NCI-H2029 (cell line): ENCODE data around the gene NOL9.

Source experiments
- DNase-seq: peaks from one replicate; lab custom pipeline; 2025; lab: John Stamatoyannopoulos, UW

Gene NOL9

DNA sequence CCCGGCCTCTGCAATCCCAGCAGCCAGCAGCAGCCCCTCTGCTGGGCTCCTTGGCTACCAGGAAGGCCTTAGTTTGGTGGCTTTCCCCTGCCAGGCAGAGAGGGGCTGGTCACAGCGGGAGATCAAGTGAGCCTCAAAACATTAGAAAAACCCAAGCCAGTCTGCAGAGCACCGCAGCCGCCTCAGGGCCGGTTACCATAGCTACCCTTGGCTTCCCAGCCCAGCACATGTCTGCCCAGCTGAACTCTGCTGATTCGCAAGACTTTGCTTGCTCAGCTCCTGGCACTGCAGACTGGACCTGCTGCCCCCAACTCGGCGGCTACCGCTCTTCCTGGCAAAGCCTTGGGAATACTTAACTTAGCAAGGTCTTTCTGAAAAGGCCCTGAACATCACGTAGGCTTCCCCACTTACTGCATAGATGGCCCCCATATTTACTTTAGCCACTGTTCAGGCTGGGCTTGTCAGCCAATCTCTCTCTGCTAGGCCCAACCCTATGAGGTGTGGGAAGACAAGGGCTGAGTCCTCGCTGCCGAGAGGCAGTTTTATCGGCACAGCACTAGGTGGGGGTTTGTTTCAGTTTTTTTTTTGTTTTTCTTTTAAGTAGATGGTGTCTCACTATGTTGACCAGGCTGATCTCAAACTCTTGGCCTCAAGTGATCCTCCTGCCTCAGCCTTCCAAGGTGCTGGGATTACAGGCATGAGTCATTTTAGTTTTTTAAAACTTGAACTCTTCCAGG is 34.2 kb downstream of the NOL9 start:
- no peak for DNase-seq

DNA sequence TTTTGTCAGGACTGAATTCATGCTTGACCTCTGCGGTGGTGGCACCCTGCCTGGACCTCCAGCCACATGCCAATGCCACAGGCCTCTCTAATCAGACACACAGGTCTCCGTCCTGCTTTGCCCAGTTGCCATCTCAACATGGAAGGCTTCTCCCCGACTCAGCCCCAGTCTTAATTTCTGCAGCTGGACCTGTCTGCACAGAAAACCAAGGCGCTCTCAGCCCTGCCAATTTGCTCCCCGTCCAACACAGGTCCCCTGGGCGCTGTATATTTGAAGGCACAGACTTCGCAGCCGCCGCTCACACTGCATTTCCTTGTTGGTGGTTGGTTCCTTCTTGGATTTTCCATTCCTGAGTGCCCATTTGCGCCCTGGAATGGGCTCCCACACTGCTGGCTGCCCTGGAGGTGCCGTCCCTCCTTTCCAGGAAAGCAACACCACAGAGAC is 34.8 kb downstream of the NOL9 start:
- no peak for DNase-seq

DNA sequence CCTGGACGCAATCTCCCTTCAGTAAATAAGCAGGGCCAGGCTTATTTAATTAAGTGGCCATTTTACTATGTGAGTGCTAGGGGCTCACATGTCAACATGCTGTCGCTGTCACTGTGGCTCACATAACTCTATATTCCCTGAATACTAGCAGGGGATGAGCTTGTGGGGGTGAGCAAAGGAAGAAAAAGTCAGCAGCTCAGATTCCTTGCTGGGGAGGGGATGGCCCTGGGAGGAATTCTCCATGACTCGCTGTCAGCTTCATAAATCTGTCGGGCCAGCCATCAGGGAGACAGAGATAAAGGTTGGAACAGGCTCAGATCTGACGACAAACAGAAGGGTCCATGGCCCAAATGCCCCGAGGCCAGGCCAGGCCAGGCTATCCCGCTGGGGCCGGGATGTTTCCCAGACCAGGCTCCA is 36.9 kb downstream of the NOL9 start:
- DNase-seq = no peak

DNA sequence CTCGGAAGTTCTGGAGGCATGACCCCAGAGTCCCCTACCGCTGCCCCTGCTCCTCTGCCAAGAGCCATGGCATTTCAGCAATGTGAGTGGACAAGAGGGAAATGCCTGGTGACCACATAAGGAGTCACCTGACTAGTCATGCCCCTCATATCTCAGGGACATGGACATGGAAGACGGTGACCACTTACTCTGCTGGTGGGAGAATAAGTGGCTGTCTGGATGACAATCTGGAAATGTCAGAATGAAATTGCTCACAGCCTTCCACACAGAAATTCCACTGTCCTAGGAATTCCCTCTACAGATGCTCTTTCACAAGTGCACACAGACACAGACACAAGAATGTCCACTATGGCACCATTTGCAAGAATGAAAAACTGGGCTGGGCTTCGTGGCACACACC is 38.5 kb downstream of the NOL9 start:
- DNase-seq = no peak

DNA sequence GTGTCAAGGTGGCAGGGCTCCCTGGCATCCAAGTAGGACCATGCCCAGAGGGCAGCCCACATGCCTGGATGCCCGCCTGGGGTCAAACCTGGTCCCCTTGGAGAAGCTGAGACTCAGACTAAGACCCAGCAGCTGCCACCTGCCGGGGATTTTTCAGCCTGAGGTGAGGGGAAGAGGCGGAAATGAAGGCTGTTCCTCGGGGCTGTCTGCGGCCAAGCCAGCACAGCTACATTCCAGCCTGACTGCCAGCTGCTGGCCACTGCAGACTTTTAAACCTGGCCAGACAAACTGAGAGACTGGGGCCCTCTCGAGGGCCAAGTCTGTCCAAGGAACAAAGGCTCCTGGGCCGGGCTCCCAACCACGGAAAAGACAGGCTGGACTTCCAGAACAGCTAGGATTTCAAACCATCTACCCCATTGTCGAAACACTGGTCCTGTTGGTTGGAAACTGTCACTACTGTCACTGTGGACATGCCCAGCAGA is 41.0 kb downstream of the NOL9 start:
- DNase-seq = no peak

DNA sequence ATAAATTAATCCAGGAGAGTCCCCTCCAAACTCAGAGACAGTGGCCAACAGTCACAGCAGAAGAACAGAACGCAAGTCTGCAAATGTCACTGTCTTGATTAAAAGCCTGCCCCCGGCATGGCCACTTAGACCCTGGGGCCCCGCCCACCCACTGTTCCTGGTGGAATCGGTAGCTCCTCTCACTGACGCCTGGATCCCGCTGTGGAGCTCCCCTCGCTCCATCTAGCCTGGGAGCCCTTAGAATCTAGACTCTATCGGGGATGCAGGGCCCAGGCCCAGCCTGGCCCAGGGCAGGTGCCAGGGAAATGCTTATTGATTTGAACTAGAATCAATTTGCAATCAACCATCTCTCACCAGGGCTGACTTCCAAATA is 41.4 kb downstream of the NOL9 start:
- no peak for DNase-seq

DNA sequence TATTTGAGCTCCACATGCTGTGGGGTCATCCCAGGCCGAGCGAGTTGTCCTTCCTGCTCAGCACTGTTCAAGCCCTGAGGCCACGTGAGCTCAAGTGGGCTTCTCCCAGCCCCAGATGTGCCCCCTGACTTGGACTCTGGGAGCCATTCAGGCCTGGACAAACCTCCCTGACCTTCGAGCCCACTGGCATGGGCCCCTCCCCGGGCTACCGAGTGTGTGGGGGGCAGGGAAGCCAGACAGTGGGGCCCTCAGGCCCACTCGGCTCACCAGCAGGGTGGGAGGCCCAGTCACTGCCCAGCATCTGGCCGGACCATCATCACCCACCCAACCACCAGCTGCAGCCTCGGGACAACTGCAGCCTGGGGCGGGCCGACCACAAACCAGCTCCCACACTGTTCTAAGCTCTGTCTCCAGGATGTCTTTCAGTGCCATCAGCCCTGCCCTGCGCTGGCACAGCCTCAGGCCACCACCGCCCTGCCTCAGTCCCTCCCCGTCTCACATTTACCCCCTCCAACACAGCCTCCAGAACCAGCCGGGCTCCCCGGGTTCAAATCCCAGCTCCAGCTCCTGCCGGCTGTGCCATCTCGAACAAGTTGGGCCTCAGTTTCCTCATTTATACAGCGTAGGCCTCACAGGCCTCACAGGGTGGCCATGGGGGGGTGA is 41.9 kb downstream of the NOL9 start:
- no peak for DNase-seq

DNA sequence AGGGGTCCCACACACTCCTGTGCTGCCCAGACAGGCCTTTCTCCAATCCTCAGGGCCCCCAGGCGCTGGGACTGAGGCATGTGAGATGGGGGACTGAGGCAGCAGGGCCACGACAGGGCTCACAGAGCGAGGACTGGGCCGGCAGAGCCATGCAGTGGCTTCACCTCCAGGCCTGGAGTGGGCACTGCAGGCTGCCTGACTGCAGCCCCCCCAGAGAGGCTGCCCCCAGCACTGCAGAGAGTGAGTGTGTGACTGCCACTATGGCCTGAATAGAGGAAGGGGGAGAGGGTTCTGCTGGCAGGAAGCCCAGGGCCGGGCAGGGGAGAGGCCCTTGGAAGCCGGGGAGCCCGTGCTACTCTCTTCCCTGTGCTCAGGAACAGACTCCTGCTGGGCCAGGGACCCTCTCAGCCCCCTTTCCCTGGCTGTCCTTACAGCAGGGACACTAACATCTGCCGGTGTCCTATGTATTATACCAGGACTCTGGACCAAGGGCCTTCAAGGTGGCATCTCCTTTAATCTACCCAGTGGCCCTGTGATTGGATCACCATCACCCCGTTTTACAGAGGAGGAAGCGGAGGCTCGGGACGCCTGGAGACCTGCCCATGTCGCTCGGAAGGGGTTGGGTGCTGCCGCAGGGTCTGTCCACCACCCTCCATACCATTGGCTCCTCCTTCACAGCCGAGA is 42.6 kb downstream of the NOL9 start:
- DNase-seq = no peak

DNA sequence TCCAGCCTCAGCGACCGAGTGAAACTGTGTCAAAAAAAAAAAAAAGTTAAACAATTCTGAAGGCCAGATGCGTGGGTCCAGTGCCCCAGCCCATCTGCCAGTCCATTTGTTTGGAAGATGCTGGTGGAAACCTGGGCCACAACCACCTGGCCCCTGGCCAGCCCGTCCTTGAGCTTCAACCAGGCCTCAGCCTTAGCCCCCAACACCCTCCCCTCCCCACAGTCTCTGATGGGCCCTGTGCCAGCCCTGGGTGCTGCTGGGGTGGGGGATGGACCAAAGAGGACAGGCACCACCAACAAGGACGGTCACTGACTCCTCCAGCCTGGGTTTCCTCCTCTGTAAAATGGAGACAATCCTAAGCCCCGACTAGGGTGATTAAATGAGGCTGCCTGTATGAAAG is 43.3 kb downstream of the NOL9 start:
- DNase-seq = no peak

DNA sequence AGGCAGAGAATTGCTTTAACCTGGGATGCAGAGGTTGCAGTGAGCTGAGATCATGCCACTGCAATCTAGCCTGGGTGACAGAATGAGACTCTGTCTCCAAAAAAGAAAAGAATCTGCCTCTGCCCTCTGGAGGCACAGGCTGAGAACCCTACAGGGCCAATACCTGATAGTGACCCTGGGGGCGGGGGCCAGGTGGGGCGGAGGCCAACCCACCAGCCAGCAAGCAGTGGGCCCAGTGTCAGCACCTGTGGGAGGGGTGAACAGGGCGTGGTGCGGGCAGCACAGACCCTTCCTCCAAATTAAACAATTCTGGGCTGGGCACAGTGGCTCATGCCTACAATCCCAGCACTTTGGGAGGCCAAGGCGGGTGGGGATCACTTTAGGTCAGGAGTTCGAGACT is 43.8 kb downstream of the NOL9 start:
- DNase-seq = no peak

DNA sequence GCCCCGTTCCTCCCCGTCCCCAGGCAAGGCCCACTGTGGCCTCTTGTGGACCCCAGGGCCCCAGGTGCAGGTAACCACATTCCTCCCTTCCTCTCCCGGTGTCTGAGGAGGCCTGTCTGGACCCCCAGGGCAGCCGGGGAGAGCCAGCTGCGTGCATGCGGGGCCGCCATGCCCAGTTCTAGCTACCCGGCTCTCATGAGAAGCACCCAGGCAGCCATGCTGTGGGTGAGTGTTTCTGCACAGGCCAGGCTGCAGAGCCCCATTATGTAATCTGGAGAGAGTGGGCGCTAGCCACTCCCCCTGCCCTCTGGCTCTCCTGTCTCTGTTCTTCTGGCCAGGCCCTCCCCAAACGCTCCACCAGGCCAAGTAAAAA is 44.4 kb downstream of the NOL9 start:
- no peak for DNase-seq

DNA sequence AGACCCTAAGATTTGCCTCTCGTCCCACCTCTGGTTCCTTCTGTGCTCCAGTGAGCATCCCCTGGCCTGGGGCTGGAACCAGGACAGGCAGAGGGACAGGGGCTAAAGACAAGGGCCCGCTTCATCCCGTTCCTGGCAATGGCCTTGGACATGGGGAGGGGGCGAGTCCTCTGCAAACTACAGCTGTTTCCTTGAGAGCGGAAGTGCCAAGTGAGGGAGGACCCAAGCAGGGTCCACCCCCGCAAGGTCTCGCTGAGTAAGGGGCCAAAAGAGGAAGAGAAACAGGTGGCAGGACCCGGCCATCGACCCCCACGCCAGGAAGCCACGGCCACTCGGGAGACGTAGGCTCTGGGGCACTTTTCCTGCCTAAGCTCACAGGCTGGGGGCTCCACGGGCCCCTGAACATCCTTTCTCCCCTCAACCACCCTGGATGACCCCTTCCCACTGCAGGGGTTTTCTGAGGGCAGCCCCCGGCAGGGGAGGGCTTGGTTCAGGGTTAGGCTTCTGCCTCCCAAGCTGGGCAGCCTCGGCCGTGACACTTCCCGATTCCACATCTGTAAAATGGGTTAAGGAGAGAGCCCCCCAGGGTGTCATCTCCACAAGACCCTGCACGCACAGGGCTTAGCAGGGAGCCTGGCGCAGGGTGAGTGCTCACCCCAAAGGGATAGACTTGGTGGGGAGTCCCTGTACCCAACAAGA is 44.9 kb downstream of the NOL9 start:
- no peak for DNase-seq

DNA sequence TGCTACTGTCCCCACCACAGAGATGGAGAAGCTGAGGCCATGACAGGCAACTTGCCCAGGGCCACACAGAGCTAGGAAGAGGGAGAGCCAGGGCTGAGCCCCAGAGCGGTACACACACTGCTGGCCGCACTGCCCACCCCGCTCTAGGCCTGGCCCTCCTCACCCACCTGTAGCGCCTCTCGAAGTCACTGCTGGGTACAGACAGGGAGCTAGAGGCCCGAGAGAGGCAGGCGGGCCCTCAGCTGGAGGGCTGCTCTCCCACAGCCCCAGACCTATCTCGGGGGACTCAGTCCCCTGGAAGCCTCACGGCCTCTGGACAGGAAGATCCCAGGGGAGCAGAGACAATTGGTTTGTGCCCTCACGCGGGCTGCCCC is 45.5 kb downstream of the NOL9 start:
- no peak for DNase-seq

DNA sequence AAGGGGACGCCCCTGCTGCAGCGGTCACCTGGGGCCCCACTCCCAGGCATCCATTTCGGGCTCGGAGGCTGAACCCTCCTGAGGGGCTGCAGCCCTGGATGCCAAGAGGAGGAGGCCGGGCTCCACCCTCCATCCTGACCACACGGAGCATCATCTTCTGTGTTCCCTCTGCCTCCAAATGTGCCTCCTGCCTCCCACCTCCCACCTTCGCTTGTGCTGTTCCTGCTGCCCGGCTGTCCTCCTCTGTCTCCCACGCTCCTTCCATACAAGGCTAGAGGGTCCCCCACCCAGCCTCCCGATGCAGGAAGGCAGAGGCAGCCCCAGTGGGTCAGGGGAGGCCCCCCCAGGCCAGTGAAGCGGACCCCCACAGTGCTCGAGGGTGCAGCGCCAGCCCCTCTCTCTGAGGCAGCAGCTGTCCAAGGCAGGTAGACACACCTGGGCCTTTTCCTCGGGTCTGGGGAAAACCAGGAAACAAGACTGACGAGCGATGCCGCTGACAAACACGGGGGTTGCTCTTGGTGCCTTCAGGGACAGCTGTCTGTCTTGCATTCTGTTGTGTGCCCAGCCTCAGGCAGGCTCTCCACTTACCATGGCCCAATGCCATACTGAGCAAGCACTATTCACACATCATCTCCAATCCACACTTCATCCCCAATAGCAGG is 46.0 kb downstream of the NOL9 start:
- DNase-seq = no peak

DNA sequence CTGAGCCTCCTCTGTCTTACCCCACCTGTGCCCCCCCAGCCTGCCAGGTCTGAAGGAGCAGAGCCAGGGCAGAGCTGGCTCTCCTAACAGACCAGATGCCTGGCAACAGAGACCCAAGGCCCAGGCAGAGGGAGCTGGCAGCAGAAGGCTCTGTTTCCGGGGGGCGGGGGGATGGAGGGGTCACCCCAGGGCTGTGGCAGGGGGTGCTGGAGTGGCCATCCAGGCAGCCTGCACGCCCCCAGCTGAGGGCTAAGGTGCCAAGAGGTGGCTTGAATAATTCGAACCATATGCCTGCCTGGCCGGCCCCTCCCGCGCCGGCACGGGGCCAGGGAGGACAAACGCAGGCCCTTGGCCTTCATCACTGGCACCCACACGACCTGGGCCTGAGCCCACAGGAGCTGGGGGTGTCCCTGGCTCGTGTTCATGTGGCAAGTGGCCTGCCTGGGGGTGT is 46.8 kb downstream of the NOL9 start:
- DNase-seq = no peak

DNA sequence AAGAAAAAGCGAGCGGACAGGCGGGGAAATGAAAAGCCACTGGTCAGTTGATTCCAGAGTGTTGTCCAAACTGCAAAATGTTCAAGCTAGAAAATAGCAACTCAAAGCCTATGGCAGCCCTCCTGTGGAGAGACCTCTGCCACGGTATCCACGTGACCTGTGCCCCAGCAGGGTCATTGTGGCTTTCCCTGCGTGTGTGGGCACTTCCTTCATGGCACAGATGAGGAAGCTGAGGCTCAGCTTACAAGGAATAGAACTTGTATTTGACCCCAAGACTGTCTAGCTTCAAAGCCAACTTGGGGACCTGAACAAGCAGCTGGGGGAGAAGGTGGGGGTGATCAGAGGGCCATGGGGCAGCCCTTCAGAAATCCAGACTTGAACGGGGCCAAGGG is 47.3 kb downstream of the NOL9 start:
- no peak for DNase-seq

DNA sequence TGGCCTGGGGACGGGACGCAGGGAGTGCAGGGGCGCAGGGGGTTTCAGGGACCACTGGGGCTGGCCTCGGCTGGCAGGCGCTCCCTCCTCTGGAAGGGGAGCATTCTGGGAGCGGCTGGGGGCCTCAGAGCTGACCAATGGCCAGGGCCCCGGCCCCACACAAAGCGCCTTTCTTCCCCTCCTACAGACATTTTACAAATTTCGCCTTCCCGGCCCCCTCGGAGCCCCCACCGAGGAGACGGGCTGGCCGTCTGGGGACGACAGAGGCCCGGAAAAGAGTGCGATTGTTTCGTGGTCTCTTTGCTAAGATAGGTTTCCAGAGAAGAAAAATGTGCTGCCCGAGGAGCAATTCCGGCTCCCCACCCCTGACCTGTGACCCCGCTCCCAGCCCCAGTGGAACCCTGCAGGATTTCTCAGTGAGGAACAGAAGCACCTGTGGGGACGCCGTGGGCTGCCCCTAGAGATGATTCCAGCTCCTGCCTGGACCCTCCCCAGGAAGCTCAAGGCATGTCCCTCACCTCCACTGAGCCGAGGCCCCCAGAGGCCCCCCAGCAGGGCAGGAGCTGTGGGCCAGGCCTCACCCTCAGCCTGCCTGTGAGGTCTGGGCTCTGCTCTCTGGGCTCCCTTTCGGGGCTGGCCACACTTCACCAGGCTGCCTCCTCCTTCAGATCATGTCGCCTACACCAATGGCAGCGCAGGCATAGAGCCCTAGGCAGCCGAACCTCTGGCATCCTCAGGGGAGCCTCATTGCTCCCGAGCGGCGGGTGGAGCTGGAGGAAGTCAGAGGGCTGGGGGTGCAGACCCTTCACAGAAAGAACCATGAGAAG is 47.9 kb downstream of the NOL9 start:
- no peak for DNase-seq

DNA sequence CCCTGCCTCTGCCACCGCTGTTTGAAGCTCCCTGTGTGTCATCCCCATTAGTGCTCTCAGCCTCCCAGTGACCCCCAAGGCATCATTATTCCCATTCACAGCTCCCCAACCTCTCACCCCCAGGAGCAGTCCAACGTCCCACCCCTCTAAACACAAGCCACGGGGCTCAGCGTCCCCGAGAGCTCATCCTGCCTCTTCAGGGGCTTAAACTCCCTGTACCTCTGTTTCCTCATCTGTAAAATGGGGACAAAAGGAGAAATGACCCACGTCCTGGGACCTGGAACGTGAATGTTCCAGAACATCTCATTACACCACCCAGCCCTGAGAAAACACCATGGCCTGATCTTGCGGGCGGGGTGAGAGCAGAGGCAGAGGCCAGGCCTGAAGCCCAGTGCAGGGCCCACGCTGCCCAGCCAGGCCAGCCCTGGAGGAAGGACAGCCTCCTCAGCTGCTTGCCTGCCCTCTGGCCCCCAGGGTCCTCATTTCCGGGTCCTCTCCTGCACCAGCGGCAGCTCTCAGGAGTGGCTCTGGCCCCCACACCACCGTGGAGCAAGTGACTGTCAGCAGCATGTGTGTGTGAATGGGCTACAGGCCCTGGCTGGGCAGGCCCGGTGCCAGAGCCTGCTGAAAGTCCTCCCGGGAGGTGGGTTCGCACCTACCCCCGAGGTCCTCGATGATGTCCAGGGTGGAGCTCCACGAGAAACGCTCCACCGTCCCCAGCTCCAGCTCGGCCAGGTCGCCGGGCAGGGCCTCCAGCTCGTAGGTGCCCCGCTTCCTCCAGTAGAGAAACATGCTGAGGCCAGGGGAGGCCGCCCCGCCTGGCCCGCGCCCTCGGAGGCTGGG is 48.7 kb downstream of the NOL9 start:
- DNase-seq = no peak

DNA sequence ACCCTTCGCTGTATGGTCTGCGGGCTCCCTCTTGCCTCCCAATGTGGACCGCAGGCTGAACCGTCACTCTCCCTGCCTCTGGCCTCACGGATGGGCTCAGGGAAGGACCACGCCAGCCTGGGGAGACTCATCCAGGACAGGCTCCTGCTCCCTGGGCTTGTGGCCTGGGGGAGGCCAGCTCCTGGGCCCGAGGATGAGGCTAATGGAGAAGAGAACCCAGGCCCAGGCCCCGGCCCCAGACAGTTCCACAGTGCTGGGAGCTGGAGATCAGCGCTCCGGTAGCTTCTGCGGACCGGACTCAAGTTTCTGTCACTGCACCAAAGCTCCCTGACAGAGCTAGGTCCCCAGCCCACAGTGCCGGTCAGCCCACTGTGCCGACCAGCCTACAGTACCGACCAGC is 49.4 kb downstream of the NOL9 start:
- DNase-seq = no peak

DNA sequence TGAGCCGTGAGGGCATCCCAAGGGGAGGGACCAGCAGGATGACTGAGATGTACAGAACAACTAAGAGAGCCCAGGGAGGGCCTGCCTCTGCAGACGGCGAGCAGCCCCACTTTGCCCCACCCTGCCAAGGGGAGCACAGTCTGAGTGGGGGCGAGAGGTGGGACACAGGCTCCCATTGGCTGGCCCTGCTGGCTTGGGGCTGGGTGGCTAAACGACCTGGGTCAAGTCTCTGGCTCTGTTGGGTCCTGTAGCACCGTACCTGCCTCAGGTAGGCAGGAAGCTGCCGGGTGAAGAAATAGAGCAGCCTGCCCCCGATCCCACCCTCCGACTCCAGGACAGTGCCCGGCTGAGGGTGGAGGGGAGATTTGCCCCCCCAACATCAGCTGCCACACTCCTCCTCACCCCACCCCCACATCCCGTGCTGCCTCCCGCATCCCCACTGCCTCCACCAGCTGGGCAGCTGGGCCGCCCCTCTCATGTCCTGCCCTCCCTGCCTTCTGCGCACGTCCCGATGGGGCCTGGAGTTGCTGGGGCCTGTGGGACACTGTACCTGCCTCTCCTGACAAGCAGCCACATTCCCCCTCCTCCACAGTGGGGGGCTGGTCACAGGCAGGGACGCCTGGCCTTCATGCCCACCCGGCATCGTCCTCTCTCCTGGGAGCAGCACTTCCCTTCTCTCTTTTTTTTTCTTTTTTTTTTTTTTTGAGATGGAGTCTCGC is 50.3 kb downstream of the NOL9 start:
- DNase-seq = no peak
